IPS DF 6.9 (cell line): Measurements from ENCODE around the gene PCDHB1.
"Not testable (repeated sequence)": the region's sequence is repeated elsewhere in the genome, so short reads cannot be mapped to it uniquely, and the experiment has no call there.

Experiments used
- DNase-seq: peaks from one replicate; pipeline ENCODE4 v3.0.0-alpha.2; 2013; ENCODE audit warnings: low read depth, low spot score
- H3K27ac ChIP-seq: one replicate; pipeline ENCODE4 v1.5.1; 2013; ENCODE audit warnings: low read length, control low read depth
- H3K27me3 ChIP-seq: 2 replicates; pipeline ENCODE4 v1.6.1; 2013; ENCODE audit warnings: mild to moderate bottlenecking, low read length; ENCODE audit not compliant: control insufficient read depth, insufficient read depth
- H3K36me3 ChIP-seq: 2 replicates; pipeline ENCODE4 v1.6.1; 2013; ENCODE audit warnings: low read length; ENCODE audit not compliant: control insufficient read depth, insufficient read depth
- H3K4me1 ChIP-seq: 2 replicates; pipeline ENCODE4 v1.6.1; 2013; ENCODE audit warnings: low read length; ENCODE audit not compliant: control insufficient read depth, insufficient read depth
- H3K4me3 ChIP-seq: 2 replicates; pipeline ENCODE4 v1.5.1; 2013; ENCODE audit warnings: mild to moderate bottlenecking, low read length
- H3K9me3 ChIP-seq: 2 replicates; pipeline ENCODE4 v1.6.1; 2013; ENCODE audit warnings: low read length, inconsistent platforms; ENCODE audit not compliant: control insufficient read depth, insufficient read depth
- WGBS: extraction: QIAGEN DNeasy Blood & Tissue Kit; methylation state at CpG from one replicate; pipeline ENCODE4 v1.1.7; 2013; ENCODE audit warnings: mixed read lengths, missing lambda C conversion rate; ENCODE audit not compliant: insufficient read length, insufficient coverage; 5-methylcytosine and 5-hydroxymethylcytosine counted together

The PCDHB1 gene

DNA sequence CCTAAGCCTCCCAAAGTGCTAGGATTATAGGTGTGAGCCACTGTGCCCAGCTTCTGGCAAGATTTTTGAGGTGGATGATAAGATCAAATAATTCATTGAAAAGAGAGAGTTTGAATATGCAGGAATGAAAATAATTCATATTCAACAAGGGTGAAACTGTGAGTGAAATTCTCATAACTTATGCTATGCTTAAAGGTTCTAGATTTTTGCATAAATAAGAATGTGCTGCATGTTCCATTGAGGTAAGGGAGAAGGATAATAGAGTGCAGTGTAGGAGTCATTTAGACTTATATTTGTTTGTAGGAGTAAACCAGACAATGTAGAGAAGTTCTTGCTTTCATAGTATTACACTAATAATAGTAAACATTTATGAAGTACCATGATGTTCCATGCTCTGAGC, 31.1 kb downstream of the PCDHB1 start:
- H3K4me1 ChIP-seq: no peaks in the 10 kb centered on the region
- H3K36me3 ChIP-seq: no peaks in the 10 kb centered on the region
- H3K4me3 ChIP-seq: no peak overlapping the region
- no peak for DNase-seq
- no peaks in the 10 kb centered on the region for H3K9me3 ChIP-seq
- H3K27me3 ChIP-seq: no peaks in the 10 kb centered on the region
- H3K27ac ChIP-seq: no peak overlapping the region

- peak; percentile 37 for DNase-seq
- Histone ChIP-seq H3K27me3 (no peaks in the 10 kb centered on the region), H3K4me1 (no peaks in the 10 kb centered on the region), H3K4me3 (peak overlapping the region; percentile 44; the same call in 1 of the 2 replicates), H3K27ac (no peak overlapping the region), H3K36me3 (no peaks in the 10 kb centered on the region), H3K9me3 (no peaks in the 10 kb centered on the region)
- WGBS: no CpG with 5 or more reads among the region's 21 CpGs
These were observed 33.4 kb downstream of the PCDHB1 start for GRCh38 chr5:141084487-141084989.

DNA sequence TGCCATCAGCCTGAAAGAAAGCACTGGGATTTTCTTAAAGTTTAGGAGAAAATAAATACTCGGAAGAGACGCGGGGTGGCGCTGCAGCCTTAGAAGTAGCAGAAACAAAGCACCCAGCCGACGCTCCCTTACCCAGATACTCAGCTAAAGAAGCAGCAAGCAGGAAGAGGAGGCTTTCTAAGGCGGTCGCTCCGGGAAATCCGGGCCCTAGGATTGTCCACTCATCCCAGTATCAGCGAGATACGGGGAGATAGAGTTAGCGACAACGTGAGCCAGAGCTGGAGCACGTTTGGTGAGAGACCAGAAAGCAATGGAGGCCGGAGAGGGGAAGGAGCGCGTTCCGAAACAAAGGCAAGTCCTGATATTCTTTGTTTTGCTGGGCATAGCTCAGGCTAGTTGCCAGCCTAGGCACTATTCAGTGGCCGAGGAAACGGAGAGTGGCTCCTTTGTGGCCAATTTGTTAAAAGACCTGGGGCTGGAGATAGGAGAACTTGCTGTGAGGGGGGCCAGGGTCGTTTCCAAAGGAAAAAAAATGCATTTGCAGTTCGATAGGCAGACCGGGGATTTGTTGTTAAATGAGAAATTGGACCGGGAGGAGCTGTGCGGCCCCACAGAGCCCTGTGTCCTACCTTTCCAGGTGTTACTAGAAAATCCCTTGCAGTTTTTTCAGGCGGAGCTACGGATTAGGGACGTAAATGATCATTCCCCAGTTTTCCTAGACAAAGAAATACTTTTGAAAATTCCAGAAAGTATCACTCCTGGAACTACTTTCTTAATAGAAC, 43.5 kb downstream of the PCDHB1 start, which contains the start of gene PCDHB2:
Gene PCDHB2 (plus strand): TSS at position 135 of the 782 bp plus-strand sequence. CDS start 176 bp downstream, at position 311.
- WGBS: no CpG with 5 or more reads among the region's 29 CpGs
- Histone ChIP-seq H3K27me3 (no peaks in the 10 kb centered on the region), H3K4me1 (no peaks in the 10 kb centered on the region), H3K9me3 (no peaks in the 10 kb centered on the region), H3K4me3 (peak within 1 kb of the TSS; percentile 67; the same call in 1 of the 2 replicates), H3K36me3 (no peaks in the 10 kb centered on the region), H3K27ac (no peak within 1 kb of the TSS)
- DNase-seq: peak; percentile 84

DNA sequence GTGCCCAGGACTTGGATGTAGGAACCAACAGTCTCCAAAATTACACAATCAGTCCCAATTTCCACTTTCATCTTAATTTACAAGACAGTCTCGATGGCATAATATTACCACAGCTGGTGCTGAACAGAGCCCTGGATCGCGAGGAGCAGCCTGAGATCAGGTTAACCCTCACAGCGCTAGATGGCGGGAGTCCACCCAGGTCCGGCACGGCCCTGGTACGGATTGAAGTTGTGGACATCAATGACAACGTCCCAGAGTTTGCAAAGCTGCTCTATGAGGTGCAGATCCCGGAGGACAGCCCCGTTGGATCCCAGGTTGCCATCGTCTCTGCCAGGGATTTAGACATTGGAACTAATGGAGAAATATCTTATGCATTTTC, 44.1 kb downstream of the PCDHB1 start:
- Histone ChIP-seq H3K27me3 (no peaks in the 10 kb centered on the region), H3K36me3 (no peaks in the 10 kb centered on the region), H3K4me3 (peak overlapping the region; percentile 67; the same call in 1 of the 2 replicates), H3K27ac (no peak overlapping the region), H3K4me1 (no peaks in the 10 kb centered on the region), H3K9me3 (no peaks in the 10 kb centered on the region)
- DNase-seq: no peak
- WGBS: no CpG with 5 or more reads among the region's 12 CpGs

DNA sequence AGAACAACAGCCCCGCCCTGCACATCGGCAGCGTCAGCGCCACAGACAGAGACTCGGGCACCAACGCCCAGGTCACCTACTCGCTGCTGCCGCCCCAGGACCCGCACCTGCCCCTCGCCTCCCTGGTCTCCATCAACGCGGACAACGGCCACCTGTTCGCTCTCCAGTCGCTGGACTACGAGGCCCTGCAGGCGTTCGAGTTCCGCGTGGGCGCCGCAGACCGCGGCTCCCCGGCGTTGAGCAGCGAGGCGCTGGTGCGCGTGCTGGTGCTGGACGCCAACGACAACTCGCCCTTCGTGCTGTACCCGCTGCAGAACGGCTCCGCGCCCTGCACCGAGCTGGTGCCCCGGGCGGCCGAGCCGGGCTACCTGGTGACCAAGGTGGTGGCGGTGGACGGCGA, 45.0 kb downstream of the PCDHB1 start:
- not testable (repeated sequence) for DNase-seq, H3K27ac ChIP-seq, H3K27me3 ChIP-seq, H3K4me3 ChIP-seq, H3K4me1 ChIP-seq, H3K9me3 ChIP-seq, H3K36me3 ChIP-seq
- WGBS: no CpG with 5 or more reads among the region's 46 CpGs

GRCh38 chr5:141096586-141096985, 45.4 kb downstream of the PCDHB1 start:
- not testable (repeated sequence) for H3K27me3 ChIP-seq, DNase-seq
- no CpG with 5 or more reads among the region's 38 CpGs for WGBS

GRCh38 chr5:141100243-141100805, 49.1 kb downstream of the PCDHB1 start, which contains the start of gene PCDHB3:
Gene PCDHB3 (plus strand): TSS chr5:141100473. CDS start chr5:141100650, 177 bp downstream.
- Histone ChIP-seq H3K27me3 (no peaks in the 10 kb centered on the region), H3K9me3 (no peaks in the 10 kb centered on the region), H3K4me3 (no peak within 1 kb of the TSS), H3K36me3 (no peaks in the 10 kb centered on the region), H3K27ac (no peak within 1 kb of the TSS), H3K4me1 (no peaks in the 10 kb centered on the region)
- no CpG with 5 or more reads among the region's 19 CpGs for WGBS
- DNase-seq: peak; percentile 86

More at GRCh38 chr5:141096586-141096985, 45.4 kb downstream of the PCDHB1 start:
- H3K4me1 ChIP-seq, H3K9me3 ChIP-seq, H3K27ac ChIP-seq, H3K4me3 ChIP-seq, H3K36me3 ChIP-seq: not testable (repeated sequence)

- no peaks in the 10 kb centered on the region for H3K9me3 ChIP-seq
- H3K27me3 ChIP-seq: no peaks in the 10 kb centered on the region
- DNase-seq: no peak
- no CpG with 5 or more reads among the region's 20 CpGs for WGBS
- no peaks in the 10 kb centered on the region for H3K4me1 ChIP-seq
- no peak overlapping the region for H3K4me3 ChIP-seq
- H3K27ac ChIP-seq: no peak overlapping the region
- no peaks in the 10 kb centered on the region for H3K36me3 ChIP-seq
These were observed 49.9 kb downstream of the PCDHB1 start for GRCh38 chr5:141101059-141101458.

- no CpG with 5 or more reads among the region's 39 CpGs for WGBS
- H3K9me3 ChIP-seq, H3K4me3 ChIP-seq, H3K27me3 ChIP-seq, H3K36me3 ChIP-seq, H3K27ac ChIP-seq, H3K4me1 ChIP-seq, DNase-seq: not testable (repeated sequence)
These were observed 50.9 kb downstream of the PCDHB1 start for GRCh38 chr5:141102070-141102469.

GRCh38 chr5:141102471-141102870, 51.3 kb downstream of the PCDHB1 start:
- not testable (repeated sequence) for DNase-seq, H3K27me3 ChIP-seq, H3K4me1 ChIP-seq, H3K4me3 ChIP-seq, H3K27ac ChIP-seq, H3K36me3 ChIP-seq, H3K9me3 ChIP-seq
- WGBS: no CpG with 5 or more reads among the region's 38 CpGs
